GM19099 (cell line): ENCODE data around the gene SOCS2.

Source experiments
- POLR2A ChIP-seq: IDR thresholded peaks from 3 replicates; pipeline ENCODE4 v1.6.1; 2011; ENCODE audit warnings: low read depth; ENCODE audit not compliant: insufficient read length; ENCODE audit errors: extremely low read depth

Gene SOCS2

DNA sequence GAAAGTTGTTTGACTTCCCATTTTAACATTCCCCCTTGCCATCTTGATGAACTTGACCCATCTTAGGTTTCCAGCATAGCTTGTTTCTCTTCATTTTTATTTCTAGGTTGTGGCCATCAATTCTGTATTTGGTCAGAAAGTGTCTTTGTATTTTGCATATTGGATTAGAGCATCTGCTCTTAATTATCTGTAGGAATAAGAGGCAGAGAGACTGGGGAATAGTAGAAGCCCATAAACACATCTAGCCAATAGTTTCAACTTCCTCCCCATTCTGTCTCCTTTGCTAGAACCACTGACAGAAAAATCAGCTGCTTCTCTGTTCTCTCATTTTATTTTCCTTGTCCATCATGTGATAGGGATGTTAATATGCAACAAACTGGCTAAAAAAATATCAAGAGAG is 8.2 kb downstream of the SOCS2 start:
- no peak for TF ChIP-seq POLR2A

DNA sequence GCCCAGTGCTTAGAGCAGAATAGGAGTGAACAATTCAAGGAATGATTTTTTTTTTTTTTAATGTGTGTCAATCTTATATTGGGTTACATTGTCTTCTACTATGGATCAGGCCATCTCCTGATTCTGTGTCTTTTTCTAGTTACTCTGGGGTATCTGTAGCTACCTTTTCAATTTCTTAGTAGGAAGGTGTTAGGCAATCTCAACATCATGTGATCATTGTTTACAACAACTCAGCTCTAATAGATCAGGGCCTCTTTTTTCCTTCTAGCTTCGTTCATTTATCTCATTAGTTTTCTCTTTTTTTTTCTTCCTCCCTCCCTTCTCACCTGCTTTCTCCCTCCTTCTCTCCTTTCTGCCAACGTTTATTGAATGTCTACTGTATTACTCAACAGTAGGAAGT is 8.9 kb downstream of the SOCS2 start:
- TF ChIP-seq POLR2A: no peak

DNA sequence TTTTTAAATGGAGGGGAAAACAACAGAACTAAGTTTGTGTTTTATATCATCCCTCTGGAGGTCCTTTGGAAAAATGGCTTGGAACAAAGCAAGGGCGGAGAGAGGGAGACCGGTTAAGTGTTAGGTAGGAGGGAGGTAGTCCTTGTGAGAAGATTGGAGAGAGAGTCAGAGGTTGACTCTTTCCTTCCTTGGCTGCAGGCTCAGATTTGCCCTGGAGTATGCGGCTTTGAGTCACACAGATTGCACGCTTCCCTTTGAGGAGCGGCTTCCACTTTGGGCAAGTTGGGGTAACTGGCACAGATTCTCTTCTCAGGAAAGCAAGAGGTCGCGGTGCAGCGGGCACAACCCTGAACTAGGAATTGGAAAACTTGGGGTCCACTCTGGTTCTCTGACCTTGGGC is 9.9 kb downstream of the SOCS2 start:
- TF ChIP-seq POLR2A: no peak

GRCh38 chr12:93583627-93584392 is 11.3 kb downstream of the SOCS2 start:
- no peak for TF ChIP-seq POLR2A

- no peak for TF ChIP-seq POLR2A
Observed at GRCh38 chr12:93585247-93585646, 12.8 kb downstream of the SOCS2 start.

- TF ChIP-seq POLR2A: no peak
Observed at GRCh38 chr12:93587611-93588010, 15.1 kb downstream of the SOCS2 start.

GRCh38 chr12:93589081-93589480 is 16.6 kb downstream of the SOCS2 start:
- TF ChIP-seq POLR2A: no peak

- TF ChIP-seq POLR2A: no peak
Observed at GRCh38 chr12:93591137-93591868, 18.8 kb downstream of the SOCS2 start.

GRCh38 chr12:93592641-93593406 is 20.3 kb downstream of the SOCS2 start:
- TF ChIP-seq POLR2A: no peak

DNA sequence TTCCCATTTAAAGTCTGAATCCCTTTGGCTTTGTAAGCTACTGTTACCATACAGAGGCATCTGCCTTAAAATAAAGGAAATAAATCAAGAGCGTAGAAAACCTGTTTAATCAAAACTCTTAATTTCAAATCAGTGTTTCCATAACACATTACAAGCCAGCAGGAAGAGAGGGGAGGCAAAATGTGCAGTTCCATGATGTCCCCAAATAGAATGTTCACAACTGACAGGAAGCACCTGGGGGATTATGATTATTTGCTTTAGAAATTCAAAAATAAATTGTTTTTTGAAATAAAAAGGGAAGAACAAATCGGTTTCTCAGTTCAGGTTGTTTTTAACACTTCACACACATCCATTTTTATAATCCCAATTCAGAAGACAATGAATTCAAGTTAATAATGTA is 21.4 kb downstream of the SOCS2 start:
- no peak for TF ChIP-seq POLR2A

GRCh38 chr12:93594766-93595311 is 22.4 kb downstream of the SOCS2 start:
- no peak for TF ChIP-seq POLR2A

GRCh38 chr12:93595351-93595750 is 22.9 kb downstream of the SOCS2 start:
- TF ChIP-seq POLR2A: no peak

- TF ChIP-seq POLR2A: no peak
Observed at GRCh38 chr12:93597608-93598007, 25.1 kb downstream of the SOCS2 start.

GRCh38 chr12:93599192-93599591 is 26.7 kb downstream of the SOCS2 start:
- TF ChIP-seq POLR2A: no peak

- TF ChIP-seq POLR2A: no peak
Observed at GRCh38 chr12:93601591-93601990, 29.1 kb downstream of the SOCS2 start.

- TF ChIP-seq POLR2A: no peak
Observed at GRCh38 chr12:93602897-93603668, 30.6 kb downstream of the SOCS2 start.
